Measurements from ENCODE around the gene NPIPB8. TPM values are rescaled to one million over a fixed set of nuclear protein-coding genes. Genes with fewer than 3 reads are reported as not detected.
"Not testable (repeated sequence)": the region's sequence is repeated elsewhere in the genome, so short reads cannot be mapped to it uniquely, and the experiment has no call there.

NPIPB8 gene
- total RNA-seq (2014; rRNA removed), result 1.1 TPM in 1 of 2 replicates, not detected in the other
- Bru-seq, nascent RNA, result percentile 20 among the genes with signal in this experiment
- percentile 30 among the genes with signal in this experiment for BruChase-seq, experiment 1, labeled RNA remaining after a 6-hour chase
- percentile 26 among the genes with signal in this experiment for BruChase-seq, experiment 2, labeled RNA remaining after a 2-hour chase
- long read RNA-seq, partial matches to known transcripts, result 1 of 1 reads
- long read RNA-seq, other reads (novel, unspliced or antisense), result 0 of 1 reads

- ATAC-seq; CTCF ChIA-PET; H3K36me3 ChIP-seq (ENCODE audit: low read depth, low read length); H3K9me3 ChIP-seq (ENCODE audit: low read length); H3K9me2 ChIP-seq (replicated peaks; ENCODE audit: low read length); H3K4me2 ChIP-seq (ENCODE audit: low read length); intact Hi-C loops (cut with micrococcal nuclease); H3F3A ChIP-seq (ENCODE audit: low read length, unreplicated experiment); H4K20me1 ChIP-seq (ENCODE audit: low read length); H3K27me3 ChIP-seq (ENCODE audit: low read length); DNase-seq; POLR2A ChIA-PET (ENCODE audit: unreplicated experiment); H3K79me2 ChIP-seq (ENCODE audit: low read length); BruUV-seq (replicated peaks); H2AFZ ChIP-seq (ENCODE audit: low read length); H3K4me3 ChIP-seq (ENCODE audit: low read length); H3K4me1 ChIP-seq (ENCODE audit: insufficient read depth, low read length); H3K9ac ChIP-seq (ENCODE audit: low read length): not testable (repeated sequence)
- H3K27ac ChIP-seq (ENCODE audit: low read length), result peak within 1 kb of the TSS; percentile 63
These were observed at the start of gene NPIPB8 for GRCh38 chr16:28637765-28638164. NPIPB8 (plus strand) TSS chr16:28638065; CDS start chr16:28638361, 296 bp downstream.

GRCh38 chr16:28589069-28589468 is 48.8 kb upstream of the NPIPB8 start:
- Histone ChIP-seq H3K4me1 (ENCODE audit: insufficient read depth, low read length) (peaks cover 10% of the 10 kb centered on the region), H3F3A (ENCODE audit: low read length, unreplicated experiment) (no peaks in the 10 kb centered on the region), H3K36me3 (ENCODE audit: low read depth, low read length) (no peaks in the 10 kb centered on the region), H3K27me3 (ENCODE audit: low read length) (no peaks in the 10 kb centered on the region), H3K79me2 (ENCODE audit: low read length) (no peaks in the 10 kb centered on the region), H3K9me3 (ENCODE audit: low read length) (no peaks in the 10 kb centered on the region), H2AFZ (ENCODE audit: low read length) (no peak overlapping the region), H3K9me2 (replicated peaks; ENCODE audit: low read length) (no peaks in the 10 kb centered on the region), H4K20me1 (ENCODE audit: low read length) (no peaks in the 10 kb centered on the region), H3K4me3 (ENCODE audit: low read length) (no peak overlapping the region), H3K9ac (ENCODE audit: low read length) (no peak overlapping the region), H3K4me2 (ENCODE audit: low read length) (no peak overlapping the region), H3K27ac (ENCODE audit: low read length) (no peak overlapping the region)
- TF ChIP-seq, protein P1, sequence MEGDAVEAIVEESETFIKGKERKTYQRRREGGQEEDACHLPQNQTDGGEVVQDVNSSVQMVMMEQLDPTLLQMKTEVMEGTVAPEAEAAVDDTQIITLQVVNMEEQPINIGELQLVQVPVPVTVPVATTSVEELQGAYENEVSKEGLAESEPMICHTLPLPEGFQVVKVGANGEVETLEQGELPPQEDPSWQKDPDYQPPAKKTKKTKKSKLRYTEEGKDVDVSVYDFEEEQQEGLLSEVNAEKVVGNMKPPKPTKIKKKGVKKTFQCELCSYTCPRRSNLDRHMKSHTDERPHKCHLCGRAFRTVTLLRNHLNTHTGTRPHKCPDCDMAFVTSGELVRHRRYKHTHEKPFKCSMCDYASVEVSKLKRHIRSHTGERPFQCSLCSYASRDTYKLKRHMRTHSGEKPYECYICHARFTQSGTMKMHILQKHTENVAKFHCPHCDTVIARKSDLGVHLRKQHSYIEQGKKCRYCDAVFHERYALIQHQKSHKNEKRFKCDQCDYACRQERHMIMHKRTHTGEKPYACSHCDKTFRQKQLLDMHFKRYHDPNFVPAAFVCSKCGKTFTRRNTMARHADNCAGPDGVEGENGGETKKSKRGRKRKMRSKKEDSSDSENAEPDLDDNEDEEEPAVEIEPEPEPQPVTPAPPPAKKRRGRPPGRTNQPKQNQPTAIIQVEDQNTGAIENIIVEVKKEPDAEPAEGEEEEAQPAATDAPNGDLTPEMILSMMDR (conservative IDR thresholded peaks at IDR 0.05; ENCODE audit: low read depth, low read length), result no peak
- no peak for TF ChIP-seq EZH2phosphoT487 (IDR thresholded peaks at IDR 0.05; ENCODE audit: borderline replicate concordance, low read length)
- no peak for TF ChIP-seq EZH2 (IDR thresholded peaks at IDR 0.05; ENCODE audit: low read length, unreplicated experiment)
- intact Hi-C loops (cut with micrococcal nuclease), result no loop called here
- POLR2A ChIA-PET (ENCODE audit: unreplicated experiment), result no interaction called here
- ATAC-seq (no peak), DNase-seq (no peak)
- no TSS peak for BruUV-seq (replicated peaks)
- CTCF ChIA-PET, result no interaction called here

DNA sequence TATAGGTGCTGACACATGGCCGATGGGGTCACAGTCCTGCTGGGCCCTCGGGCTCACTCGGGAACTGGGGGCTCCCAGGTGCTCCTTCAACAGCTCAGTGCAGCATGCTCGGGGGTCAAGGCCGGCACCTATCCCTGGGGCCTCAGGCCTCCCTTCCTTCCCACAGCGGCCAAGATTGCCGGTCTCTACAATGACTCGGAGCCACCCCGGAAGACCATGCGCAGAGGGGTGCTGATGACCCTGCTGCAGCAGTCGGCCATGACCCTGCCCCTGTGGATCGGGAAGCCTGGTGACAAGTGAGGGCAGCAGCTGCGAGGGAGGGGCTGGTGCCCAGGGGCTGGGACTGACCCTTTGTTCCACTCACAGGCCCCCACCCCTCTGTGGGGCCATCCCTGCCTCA is 47.9 kb upstream of the NPIPB8 start:
- Histone ChIP-seq H3K36me3 (ENCODE audit: low read depth, low read length) (no peaks in the 10 kb centered on the region), H3K27ac (ENCODE audit: low read length) (no peak overlapping the region), H3K9ac (ENCODE audit: low read length) (no peak overlapping the region), H3K27me3 (ENCODE audit: low read length) (no peaks in the 10 kb centered on the region), H3K9me3 (ENCODE audit: low read length) (no peaks in the 10 kb centered on the region), H3K4me1 (ENCODE audit: insufficient read depth, low read length) (peaks cover 10% of the 10 kb centered on the region), H3F3A (ENCODE audit: low read length, unreplicated experiment) (no peaks in the 10 kb centered on the region), H3K9me2 (replicated peaks; ENCODE audit: low read length) (no peaks in the 10 kb centered on the region), H4K20me1 (ENCODE audit: low read length) (no peaks in the 10 kb centered on the region), H3K4me2 (ENCODE audit: low read length) (no peak overlapping the region), H3K4me3 (ENCODE audit: low read length) (no peak overlapping the region), H2AFZ (ENCODE audit: low read length) (no peak overlapping the region), H3K79me2 (ENCODE audit: low read length) (no peaks in the 10 kb centered on the region)
- no peak for TF ChIP-seq EZH2 (IDR thresholded peaks at IDR 0.05; ENCODE audit: low read length, unreplicated experiment)
- TF ChIP-seq EZH2phosphoT487 (IDR thresholded peaks at IDR 0.05; ENCODE audit: borderline replicate concordance, low read length), result no peak
- TF ChIP-seq, protein P1 (conservative IDR thresholded peaks at IDR 0.05; ENCODE audit: low read depth, low read length), result no peak
- DNase-seq, result no peak
- ChIA-PET CTCF (no interaction called here), POLR2A (ENCODE audit: unreplicated experiment) (no interaction called here)
- intact Hi-C loops (cut with micrococcal nuclease), result no loop called here
- ATAC-seq, result no peak
- no TSS peak for BruUV-seq (replicated peaks)

Measured in PC-3 (cell line).